GM21423 (cell line): ENCODE data around the gene SPTAN1.
"Not testable (repeated sequence)": the region's sequence is repeated elsewhere in the genome, so short reads cannot be mapped to it uniquely, and the experiment has no call there.

Source experiments
- ATAC-seq: cut with Tn5 transposase; IDR thresholded peaks from one replicate; pipeline ENCODE4 v1.9.1; 2021; ENCODE audit warnings: mild to moderate bottlenecking, moderate library complexity; ENCODE audit not compliant: unreplicated experiment

The SPTAN1 gene

DNA sequence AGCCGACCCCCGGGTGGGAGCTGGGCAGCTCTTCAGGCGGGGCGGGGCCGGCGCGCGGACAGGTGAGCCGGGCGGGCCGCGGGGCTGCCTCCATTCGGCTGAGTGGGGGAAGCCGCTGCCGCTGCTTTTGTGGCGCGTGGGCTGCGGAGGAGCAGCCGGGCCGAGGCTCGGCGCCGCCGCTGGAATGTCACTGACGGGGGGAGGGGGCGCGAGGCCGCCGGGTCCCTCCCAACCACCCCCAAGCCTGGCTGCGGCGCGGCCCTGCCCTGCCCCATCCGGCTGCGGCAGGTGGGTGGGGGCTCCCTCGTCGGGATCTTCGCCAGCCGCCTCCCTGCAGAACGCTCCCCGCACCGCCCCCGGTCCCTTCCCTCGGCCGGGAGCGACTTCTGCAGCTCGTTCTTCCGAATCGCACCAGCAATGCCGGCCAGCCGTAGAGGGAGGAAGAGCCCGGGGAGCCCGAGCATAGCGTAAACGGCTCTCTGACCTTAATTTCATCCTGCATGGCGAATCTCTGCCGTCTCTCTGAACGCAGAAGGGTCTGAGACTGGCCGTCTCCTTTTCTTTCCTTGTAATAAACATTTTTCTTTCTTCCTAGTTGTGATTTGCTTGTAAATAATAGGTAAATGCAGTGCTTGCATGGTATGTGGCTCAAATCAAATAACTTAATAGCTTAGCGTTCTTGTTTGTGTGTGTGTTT is 505 bp downstream of the SPTAN1 start:
- ATAC-seq = peak; percentile 30

DNA sequence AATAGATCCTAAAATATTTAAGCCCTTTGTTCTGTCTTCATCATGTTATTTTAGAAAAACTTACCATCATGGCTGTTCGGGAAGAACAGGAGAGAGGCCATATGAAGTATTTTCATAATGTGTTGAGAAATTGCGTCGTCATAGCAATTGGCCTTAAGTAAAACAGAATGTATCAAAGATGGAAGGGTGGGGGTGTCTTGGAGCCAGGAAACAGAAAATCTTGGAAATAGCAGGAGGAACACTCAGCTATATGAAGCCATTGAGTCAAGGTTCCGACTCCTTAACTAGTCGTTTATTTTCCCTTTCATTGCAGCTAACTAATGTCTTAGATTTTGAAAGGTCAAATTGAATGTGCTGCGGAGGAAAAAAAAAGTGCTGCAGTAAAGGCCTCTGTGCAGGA is 1.3 kb downstream of the SPTAN1 start:
- no peak for ATAC-seq

DNA sequence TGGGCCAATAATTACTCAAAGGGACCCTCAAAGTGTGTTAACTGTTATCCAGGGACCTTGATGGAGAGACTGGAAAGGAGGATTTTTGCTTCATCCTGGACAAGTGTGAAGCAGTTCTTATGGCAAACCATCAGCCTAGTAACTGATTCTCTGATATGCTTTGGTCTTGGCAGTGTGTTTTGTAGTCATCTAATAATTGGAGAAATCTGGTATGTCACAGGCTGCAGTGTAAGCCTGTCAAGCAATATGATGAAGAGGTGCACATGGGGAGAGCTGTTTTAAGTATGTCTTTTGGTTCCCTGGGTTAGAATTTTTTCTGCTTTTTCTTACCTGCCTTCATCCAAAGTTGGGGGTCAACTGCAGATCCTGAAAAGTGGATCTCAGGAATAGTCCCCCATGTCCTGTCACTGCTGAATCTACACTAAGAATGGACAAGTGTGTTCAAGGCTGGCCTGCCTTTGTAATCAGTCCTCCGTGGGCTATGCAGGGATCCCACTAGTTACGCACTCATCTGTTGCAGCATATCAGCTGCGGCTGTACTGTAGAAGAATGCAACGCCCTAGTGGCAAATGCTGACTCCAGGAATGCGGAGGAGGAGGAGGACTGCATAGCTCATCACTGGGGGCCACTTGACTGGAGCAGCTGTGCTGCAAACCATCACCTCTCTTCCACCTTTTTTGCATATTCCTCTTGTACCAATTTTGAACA is 1.9 kb downstream of the SPTAN1 start:
- ATAC-seq = no peak

DNA sequence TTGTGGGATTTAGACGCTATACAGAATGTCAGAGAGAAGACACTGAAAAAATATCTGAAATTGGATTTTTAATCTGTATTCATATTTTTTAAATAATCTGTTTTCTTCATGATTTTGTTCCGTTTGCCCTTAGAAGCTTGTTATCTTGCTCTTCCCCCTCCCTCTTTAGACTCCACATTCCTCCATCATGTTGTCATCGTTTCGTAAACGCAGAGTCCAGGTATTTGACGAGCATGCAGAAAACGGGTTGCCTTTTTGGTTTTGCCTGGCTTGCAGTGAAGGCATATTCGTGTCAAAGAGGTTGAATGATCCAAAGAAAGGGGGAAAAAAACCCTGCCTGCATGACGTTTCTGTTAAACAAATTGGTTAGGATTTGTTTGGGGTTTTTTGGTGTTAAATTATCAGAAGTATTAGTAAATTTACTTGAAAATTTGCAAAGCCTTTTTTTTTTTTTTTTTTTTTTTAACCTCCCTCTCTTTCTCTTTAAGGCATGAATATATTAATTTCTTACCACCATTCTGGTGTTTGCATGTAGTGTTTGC is 2.9 kb downstream of the SPTAN1 start:
- ATAC-seq = no peak

DNA sequence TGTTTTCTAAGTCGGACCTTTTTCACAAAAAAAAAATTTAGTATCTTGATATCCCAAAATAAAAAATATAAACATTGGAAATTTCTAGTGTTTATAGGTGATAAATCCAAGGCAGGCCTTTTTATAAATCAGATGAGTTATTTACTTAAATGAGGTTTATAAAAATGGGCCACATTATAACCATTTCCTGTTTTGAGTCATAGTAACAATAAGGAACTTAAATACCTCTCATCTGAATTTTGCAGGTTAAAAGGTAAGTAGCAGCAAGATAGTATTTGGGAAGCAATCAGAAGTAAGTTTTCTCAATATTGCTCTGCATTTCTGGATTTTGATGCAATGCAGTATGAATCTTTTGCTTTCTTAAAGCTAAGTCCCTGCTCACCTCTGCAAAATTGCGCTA is 3.9 kb downstream of the SPTAN1 start:
- ATAC-seq = no peak

DNA sequence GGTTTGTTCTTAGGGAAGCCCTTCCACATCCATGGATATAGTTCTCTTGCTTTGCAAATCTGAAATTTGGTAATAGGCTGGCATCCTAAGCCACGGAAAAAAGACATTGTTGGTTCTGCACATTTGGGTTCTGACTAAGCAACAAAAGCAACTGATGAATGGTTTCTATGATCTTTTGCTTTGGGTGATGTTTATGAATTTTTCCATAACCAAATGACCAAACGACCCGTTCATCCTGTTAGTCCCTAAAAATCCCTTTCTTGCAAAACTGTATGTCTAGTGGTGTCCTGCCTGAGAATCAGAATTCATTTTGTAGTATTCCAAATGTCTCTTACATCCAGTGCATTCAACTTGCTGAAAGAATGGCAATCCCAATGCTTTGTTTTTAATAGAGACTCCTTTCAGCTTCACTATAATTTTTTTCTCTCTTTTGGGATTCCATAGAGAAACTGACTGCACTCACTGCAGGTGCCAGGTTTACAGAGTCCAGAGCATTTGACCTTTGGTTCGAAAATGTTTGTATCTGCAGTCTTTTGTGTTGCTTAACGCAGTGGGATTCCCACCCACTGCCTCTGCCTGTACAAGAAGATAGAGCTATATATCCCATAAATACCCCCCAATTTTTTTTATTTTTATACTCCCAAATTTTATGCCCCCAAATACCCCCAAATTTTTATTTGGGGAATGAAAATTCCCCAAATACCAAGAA is 4.7 kb downstream of the SPTAN1 start:
- ATAC-seq = no peak

DNA sequence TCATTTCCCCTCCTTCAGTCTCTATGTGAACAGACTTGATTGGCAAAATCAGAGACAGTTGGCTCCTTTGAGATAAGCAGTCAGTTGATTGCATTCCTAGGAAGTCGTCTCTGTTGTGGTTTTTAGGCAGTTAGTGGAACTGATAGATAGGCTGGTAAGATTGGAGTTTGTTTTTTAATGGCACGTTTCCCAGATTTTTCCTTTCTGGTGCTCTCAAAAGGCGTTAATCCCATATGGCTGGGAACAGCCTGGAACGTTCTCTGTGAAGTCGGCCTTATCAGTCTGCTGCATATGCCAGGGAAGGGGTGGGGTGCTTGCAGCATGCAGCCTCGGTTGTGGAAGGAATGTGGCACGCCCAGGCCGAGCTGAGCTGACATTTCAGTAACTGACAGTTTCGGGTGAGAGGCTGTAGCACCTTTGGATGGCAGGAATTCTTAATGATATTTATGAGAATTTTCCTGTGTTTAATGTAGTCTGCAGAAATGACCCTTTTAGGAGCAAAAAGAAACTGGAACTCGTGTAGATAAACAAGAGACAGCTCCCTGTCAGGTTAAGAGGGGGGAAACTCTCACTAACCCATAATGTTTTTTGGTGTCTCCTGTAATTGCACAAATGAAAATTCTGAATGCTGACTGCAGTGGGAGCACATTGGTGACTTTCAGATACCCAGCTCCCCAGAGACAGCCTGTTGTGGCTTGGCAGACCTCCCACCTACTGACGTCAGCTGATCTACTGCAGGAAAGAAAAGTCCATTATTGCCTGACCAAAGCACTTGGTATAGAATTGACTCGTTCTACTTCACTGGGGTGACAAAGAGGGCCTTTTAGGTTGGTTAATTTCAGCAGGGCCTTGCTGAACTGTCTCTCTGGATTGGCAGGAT is 6.3 kb downstream of the SPTAN1 start:
- ATAC-seq = peak; percentile 70

DNA sequence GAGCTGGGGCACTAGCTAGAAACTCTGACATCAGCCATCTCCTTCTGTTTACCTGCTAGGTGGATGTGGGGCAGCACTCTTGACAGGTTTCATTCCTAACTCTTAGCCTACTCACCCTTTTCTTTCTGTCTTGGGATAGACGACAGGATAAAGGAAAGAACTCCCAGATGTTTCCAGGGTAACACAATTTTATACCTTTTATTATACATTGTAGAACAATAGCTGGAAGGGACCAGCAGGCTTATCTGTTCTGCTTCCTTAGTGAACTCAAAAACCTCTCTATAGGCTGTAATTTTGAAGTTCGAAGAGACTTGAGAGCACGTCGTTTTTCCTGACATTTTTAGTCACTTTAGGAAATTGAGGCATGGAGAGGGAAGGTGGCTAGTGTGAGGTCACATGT is 13.2 kb downstream of the SPTAN1 start:
- ATAC-seq = no peak

DNA sequence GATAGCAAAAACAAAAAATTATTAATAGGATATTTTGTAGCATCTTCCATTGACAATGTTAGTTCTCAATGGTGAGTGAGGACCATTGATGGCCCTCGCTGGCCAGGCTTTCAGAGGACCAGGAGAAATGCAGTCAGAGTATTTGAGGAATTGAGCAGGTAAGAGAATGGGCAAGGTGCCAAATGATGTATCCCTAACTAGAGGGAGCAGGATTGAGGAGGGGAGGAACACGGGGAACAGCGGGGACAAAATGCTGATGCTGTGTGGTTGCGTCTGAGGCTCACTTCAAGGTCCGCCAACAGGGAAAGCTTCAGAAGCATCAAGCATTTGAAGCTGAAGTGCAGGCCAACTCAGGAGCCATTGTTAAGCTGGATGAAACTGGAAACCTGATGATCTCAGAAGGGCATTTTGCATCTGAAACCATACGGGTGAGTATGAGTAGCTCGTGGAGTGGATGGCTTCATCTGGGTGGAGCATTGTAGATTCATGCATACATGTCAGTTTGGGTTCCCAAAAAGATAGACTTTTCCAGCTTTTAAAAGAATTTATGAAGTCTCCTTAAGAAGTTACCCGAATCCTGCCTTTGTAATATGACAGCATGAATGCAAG is 16.2 kb downstream of the SPTAN1 start:
- no peak for ATAC-seq

DNA sequence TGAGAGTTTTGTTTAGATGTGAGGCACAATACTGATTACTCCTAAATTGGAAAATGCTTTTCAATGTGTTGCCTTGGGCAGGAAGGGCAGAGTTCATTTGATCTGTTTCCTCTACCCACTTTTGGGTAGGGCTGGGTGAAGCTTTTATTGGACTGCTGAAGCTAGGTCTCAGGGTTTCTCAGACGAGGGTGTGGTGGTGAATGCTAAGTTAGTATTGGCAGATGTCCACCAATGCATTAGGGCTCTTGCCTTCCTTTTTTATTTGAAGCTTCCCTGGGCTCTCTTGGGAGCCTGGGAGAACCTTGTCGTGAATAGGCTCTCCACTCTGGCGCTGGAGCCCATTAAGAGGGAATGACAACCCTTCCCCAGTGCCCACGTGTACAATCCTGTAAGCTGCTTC is 23.1 kb downstream of the SPTAN1 start:
- ATAC-seq = no peak

DNA sequence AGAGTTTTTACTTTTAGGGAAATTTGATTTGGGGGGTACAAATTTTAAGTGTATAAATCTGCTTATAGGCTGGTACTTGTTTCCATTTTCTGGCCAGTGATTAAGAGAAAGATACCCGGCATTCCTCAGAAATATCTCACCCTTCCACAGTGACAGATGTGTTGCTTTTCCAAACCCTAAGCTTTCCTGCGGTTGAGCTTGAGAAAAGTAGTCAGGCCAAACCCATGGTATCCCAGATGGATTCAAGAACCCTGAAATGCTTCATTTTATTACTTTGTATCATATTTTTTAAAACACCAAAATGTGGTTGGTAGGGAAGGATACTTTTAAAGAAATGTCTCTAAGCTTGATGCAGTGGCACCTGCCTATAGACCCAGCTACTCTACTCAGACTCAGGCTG is 23.5 kb downstream of the SPTAN1 start:
- ATAC-seq = no peak

DNA sequence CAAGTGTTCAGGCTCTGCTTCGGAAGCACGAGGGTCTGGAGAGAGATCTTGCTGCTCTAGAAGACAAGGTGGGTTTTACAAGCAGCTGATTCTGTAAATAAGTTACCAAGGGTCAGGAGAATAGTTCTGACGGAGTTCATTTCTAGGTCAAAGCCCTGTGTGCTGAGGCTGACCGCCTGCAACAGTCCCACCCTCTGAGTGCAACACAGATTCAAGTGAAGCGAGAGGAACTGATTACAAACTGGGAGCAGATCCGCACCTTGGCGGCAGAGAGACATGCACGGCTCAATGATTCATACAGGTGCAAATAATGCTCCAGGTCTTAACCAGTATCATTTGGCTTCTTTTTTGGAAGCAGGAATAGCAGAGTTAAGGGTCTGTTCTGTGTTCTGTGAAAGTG is 24.8 kb downstream of the SPTAN1 start:
- ATAC-seq = no peak

DNA sequence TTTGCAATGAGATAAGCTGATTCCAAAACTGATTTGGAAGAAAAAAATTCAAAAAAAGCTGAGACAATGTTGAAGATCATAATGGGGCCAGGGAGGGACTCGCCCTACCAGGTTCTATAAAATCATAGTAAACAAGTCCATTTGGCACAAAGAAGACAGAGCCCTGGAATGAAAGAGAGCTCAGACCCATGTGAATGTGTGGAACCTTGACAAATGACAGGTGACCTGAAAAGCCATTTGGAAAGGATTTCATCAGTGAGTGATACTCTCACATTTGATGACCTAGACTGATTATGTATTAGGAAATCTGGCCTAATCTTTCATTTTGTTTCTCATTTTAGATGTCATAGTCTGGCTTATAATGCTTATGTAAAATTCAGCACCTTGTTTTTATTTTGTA is 26.8 kb downstream of the SPTAN1 start:
- ATAC-seq = no peak

DNA sequence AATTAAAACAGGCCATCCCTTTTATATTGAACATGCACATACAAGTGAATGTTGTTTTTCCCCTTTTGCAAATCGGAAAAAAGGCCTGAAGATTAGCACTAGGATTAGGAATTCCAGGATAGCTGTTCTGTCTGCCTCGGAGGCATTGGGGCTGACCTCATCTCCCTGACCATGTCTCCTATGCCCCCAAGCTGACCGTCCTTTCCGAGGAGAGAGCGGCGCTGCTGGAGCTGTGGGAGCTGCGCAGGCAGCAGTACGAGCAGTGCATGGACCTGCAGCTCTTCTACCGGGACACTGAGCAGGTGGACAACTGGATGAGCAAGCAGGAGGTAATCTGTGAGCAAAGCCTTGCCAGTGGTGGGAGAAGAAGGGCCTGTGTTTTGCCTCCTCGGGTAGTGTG is 28.3 kb downstream of the SPTAN1 start:
- no peak for ATAC-seq

DNA sequence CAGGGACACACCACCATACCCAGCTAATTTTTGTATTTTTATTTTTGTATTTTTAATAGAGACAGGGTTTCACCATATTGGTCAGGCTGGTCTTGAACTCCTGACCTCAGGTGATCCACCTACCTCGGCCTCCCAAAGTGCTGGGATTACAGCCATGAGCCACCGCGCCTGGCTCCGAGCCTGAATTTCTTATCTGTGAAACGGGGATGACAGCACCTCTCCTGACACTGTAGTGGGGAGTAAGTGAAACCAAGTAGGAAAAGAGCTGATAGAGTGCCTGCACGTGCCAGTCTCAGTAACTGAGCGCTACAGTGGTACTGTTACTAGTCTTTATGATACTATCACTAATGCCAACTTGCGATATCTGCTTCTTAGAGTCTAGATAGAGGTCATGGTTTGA is 32.8 kb downstream of the SPTAN1 start:
- ATAC-seq = not testable (repeated sequence)

DNA sequence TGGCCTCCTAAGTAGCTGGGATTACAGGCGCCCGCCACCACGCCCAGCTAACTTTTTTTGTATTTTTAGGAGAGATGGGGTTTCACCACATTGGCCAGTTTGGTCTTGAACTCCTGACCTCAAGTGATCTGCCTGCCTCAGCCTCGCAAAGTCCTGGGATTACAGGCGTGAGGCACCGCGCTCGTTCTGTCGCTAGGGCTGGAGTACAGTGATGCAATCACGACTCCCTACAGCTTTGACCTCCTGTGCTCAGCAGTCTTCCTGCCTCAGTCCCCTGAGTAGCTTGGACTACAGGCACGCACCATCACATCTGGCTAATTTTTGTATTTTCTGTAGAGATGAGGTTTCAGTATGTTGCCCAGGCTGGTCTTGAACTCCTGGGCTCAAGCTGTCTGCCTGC is 34.5 kb downstream of the SPTAN1 start:
- ATAC-seq = not testable (repeated sequence)

DNA sequence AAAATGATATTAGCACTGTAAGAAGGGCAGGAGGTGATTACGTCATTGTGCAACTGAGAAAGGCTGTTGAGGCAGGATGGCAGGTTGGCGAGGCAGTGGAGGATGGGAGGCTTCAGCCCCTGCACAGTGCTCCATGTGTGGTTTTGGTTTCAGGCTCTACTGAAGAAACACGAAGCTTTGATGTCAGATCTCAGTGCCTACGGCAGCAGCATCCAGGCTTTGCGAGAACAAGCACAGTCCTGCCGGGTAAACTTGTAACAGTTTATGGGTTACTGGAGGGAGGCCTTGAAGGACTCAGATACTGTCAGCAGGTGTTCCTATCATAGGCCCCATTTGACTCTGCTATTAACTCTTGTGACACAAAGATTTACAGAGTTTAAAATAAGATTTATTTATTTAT is 35.1 kb downstream of the SPTAN1 start:
- ATAC-seq = no peak

DNA sequence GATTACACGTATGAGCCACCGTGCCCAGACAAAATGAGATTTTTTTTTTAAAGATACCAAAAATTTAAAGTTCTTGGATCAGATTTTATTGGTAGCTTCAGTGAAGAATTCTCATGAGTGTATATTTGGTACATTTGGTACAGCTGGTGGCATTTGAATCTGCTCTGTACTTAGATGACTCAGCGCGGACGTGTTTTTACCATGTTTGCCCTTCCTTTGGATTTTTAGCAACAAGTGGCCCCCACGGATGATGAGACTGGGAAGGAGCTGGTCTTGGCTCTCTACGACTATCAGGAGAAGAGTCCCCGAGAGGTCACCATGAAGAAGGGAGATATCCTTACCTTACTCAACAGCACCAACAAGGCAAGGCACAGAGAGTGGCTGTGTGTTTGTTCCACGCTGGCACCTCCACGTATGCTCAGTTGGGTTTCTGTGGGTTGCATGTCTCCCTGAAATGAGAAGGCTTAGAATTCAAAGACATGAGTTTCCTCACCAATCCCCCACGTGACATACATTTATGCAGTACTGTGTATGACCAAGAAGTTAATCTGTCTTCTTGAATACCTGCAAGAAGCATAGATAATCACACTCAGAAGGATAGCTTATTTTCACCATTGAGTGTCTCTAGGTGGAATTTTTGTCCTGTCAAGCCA is 36.3 kb downstream of the SPTAN1 start:
- no peak for ATAC-seq

DNA sequence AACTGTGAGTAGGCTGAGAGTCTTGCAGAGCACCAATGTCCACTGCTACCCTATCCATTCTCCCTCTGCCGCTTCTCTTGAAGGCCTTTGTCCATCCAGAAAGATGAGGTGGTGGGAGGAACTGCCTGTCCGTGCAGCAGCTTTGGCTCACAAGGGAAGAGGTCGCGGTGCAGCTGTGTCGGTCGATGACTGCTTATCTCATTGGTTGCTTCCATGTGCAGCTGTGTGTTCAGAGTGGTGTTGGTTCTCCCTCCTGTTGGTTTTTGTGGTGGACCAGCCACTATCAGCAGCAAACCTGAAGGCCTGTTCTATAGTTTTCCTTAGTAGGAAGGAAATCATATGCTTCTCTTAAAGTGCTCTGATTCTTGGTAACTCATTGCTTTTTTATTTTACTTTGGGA is 40.7 kb downstream of the SPTAN1 start:
- no peak for ATAC-seq

DNA sequence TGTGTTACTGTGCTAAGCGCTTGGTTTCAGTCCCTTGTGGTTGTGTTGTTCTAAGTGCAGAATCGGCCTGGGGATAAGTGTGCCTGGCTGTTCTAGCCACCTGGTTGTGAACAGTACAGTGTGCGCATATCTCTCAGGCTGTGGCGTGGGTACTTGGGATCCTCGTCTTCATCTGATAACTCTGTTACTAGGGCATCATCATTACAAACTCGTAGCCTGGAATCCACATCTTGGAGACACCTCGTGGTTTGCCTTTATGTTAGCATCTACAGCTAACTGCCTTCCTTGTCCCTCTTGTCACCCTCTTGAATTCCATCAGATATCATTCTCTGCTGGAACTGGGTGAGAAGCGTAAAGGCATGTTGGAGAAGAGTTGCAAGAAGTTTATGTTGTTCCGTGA is 41.5 kb downstream of the SPTAN1 start:
- no peak for ATAC-seq
